GM10847 (cell line): ENCODE measurements around the gene PFDN5.

ENCODE experiments used
- POLR2A ChIP-seq: IDR thresholded peaks from 2 replicates; pipeline ENCODE4 v1.6.1; 2011; ENCODE audit not compliant: insufficient read length; ENCODE audit errors: extremely low read depth

The PFDN5 gene

GRCh38 chr12:53333845-53334244 is 38.5 kb downstream of the PFDN5 start:
- TF ChIP-seq POLR2A: no peak

GRCh38 chr12:53334822-53335221 is 39.5 kb downstream of the PFDN5 start:
- TF ChIP-seq POLR2A: no peak

GRCh38 chr12:53336181-53336681 is 40.9 kb downstream of the PFDN5 start, which contains the start of gene SP7:
SP7 (minus strand) TSS chr12:53336354; CDS start chr12:53335646, 708 bp downstream.
- TF ChIP-seq POLR2A: no peak

GRCh38 chr12:53338017-53338416 is 42.7 kb downstream of the PFDN5 start:
- no peak for TF ChIP-seq POLR2A

GRCh38 chr12:53338916-53339315 is 43.6 kb downstream of the PFDN5 start:
- TF ChIP-seq POLR2A: no peak

- TF ChIP-seq POLR2A: no peak
Observed at GRCh38 chr12:53340398-53340797, 45.1 kb downstream of the PFDN5 start.

DNA sequence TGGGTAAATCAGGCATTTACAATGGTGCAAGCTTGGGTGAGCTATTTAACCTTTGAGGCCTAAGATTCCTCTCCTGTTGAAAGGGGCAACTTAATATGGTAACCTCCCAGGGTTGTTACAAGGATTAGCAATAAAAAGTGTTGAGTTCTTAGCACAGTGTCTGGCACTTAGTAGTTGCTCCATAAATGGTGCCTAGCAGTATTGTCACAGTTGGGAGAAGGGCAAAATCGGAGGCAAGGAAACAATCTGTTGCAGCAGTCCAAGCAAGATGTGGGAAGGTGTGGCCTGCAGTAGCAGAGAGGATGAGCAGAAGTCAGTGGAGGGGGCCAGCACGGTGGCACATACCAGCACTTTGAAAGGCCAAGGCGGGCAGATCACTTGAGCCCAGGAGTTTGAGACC is 48.1 kb downstream of the PFDN5 start:
- TF ChIP-seq POLR2A: no peak

DNA sequence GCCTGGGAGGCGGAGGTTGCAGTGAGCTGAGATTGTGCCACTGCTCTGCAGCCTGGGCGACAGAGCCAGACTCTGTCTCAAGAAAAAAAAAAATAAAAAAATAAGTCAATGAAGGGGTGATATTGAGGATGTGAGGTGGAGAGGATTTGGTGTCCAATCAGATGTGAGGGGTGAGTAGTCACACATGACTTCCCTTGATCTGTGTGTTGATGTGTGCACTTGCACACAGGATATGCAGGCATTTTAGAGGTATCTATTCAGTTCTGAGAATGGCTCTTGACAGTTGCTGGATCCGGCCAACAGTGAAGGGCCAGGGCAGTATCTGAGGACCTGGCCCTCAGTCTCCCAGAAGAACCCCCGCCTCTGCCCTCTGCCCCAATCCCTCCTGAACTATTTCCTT is 48.6 kb downstream of the PFDN5 start:
- no peak for TF ChIP-seq POLR2A

GRCh38 chr12:53344487-53344823 is 49.1 kb downstream of the PFDN5 start:
- no peak for TF ChIP-seq POLR2A

- no peak for TF ChIP-seq POLR2A
Observed at GRCh38 chr12:53344824-53345485, 49.6 kb downstream of the PFDN5 start.

DNA sequence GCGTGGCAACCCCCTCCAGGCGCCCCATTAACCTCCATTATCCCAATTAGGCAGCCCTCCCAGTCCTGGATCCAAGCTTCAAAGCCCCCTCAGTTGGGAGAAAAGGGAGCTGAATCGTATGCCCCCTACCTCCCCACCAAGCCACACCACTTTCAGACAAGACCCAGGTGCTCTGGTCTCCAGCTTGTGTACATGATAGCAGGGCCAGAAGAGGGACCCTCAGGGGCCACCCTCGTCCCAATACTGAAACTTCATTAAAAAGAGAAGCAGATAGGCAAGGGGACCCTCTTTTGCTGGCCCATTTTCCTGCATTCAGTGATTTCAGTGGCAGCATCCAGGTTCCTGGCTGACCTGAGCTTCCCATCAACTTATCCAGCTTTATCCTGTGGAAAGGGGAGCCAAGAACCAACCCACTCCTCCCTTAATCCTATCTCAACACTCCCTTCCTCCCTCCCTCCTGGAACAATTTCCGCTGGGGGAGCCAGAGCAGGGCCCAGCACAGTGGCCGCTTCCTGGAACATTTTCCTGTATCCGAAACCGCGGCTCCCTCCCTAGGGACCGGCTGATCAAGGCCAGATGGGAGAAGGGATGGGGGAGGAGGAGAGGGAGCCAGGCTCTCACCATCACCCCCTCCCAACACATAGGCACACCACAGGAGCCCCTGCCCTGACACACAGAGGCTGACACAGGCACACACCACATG is 50.3 kb downstream of the PFDN5 start:
- TF ChIP-seq POLR2A: no peak

DNA sequence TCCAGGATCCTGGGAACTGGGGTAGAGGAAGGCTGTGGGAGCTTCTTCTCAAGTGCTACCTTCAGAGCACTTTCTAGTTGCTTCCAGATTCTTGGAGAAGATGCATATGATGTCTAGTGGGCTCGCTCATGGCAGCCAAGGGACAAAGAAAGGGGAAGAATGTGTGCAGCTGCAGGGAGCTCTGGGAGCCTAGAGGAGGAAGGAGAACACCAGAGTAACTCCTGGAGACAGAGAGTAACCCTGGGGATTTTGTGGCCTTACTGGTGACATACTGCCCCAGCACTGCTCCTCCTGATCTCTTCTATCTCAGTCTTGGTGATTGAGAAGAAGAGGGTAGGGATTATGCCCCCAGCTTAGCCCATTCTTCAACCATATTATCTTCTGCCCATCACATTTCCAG is 51.1 kb downstream of the PFDN5 start:
- no peak for TF ChIP-seq POLR2A

GRCh38 chr12:53347905-53348304 is 52.6 kb downstream of the PFDN5 start:
- TF ChIP-seq POLR2A: no peak
